GM19395 (cell line): ENCODE measurements around the gene METTL23.

Source experiments
- ATAC-seq: cut with Tn5 transposase; IDR thresholded peaks from one replicate; pipeline ENCODE4 v1.9.1; 2021; ENCODE audit warnings: mild to moderate bottlenecking, moderate library complexity; ENCODE audit not compliant: unreplicated experiment

METTL23 gene

GRCh38 chr17:76752006-76752405 lies 25.4 kb downstream of the METTL23 start:
- ATAC-seq = no peak

- no peak for ATAC-seq
Measured at GRCh38 chr17:76753061-76753961, 26.7 kb downstream of the METTL23 start.

- ATAC-seq = no peak
Measured at GRCh38 chr17:76755285-76755684, 28.6 kb downstream of the METTL23 start.

GRCh38 chr17:76757256-76757655 lies 30.6 kb downstream of the METTL23 start:
- ATAC-seq = no peak

GRCh38 chr17:76758570-76758969 lies 31.9 kb downstream of the METTL23 start:
- ATAC-seq = no peak

- ATAC-seq = no peak
Measured at GRCh38 chr17:76772842-76773525, 46.3 kb downstream of the METTL23 start.

GRCh38 chr17:76775021-76775600 lies 48.5 kb downstream of the METTL23 start:
- ATAC-seq = no peak

GRCh38 chr17:76781056-76781982 lies 54.7 kb downstream of the METTL23 start:
- ATAC-seq = no peak

GRCh38 chr17:76783146-76783545 lies 56.5 kb downstream of the METTL23 start:
- no peak for ATAC-seq
